Measurements from ENCODE around the gene HSPA12A. TPM values are rescaled to one million over a fixed set of nuclear protein-coding genes. Genes with fewer than 3 reads are reported as not detected.

Gene HSPA12A
- total and polyA plus RNA-seq, 2 donors (not counting 1 experiment from before 2014, with no cell fraction given) = 14.4 to 15.7 TPM

GRCh38 chr10:116687633-116688032 is 54.7 kb downstream of the HSPA12A start:
- no peak overlapping the region for H2AFZ ChIP-seq (ENCODE audit: low read length)
- peaks cover 19% of the 10 kb centered on the region for H3K4me1 ChIP-seq (ENCODE audit: control insufficient read depth, extremely low read depth, insufficient read depth, low read length)
- peak in 1 of 2 donors; percentile 46 for DNase-seq (ENCODE audit: low read depth in 2 of 2)
- no peak overlapping the region for H3K27ac ChIP-seq (ENCODE audit: insufficient read depth, low read length)
- TF ChIP-seq CTCF (conservative IDR thresholded peaks at IDR 0.05 in 1 of 2, IDR thresholded peaks at IDR 0.05 in 1 of 2; ENCODE audit: low read depth in 1 of 2, low read length in 2 of 2) (no peak), EZH2 (IDR thresholded peaks at IDR 0.05; ENCODE audit: low read length, missing control alignments) (no peak)
- no peaks in the 10 kb centered on the region for H3K9me3 ChIP-seq (ENCODE audit: control insufficient read depth, insufficient read depth, low read depth, low read length)
- H4K20me1 ChIP-seq (ENCODE audit: control insufficient read depth, extremely low read depth, insufficient read depth, low read length) = no peaks in the 10 kb centered on the region
- no peak overlapping the region for H3K9ac ChIP-seq (ENCODE audit: insufficient read depth, low read length)
- H3K4me3 ChIP-seq (replicated peaks in 1 of 4; ENCODE audit: control extremely low read depth in 1 of 4, insufficient read depth in 1 of 4, low read depth in 3 of 4, low read length in 4 of 4) = no peak overlapping the region
- peaks cover 2% of the 10 kb centered on the region for H3K36me3 ChIP-seq (ENCODE audit: control insufficient read depth, insufficient read depth, low read length)
- H3K79me2 ChIP-seq (ENCODE audit: control insufficient read depth, insufficient read depth, low read length) = no peaks in the 10 kb centered on the region
- H3K4me2 ChIP-seq (ENCODE audit: extremely low read depth, insufficient read depth, low read length) = no peak overlapping the region
- no peaks in the 10 kb centered on the region for H3K27me3 ChIP-seq (ENCODE audit: control insufficient read depth, insufficient read depth, low read length)

GRCh38 chr10:116686632-116687031 is 55.7 kb downstream of the HSPA12A start:
- Histone ChIP-seq H3K4me1 (ENCODE audit: control insufficient read depth, extremely low read depth, insufficient read depth, low read length) (peaks cover 19% of the 10 kb centered on the region), H2AFZ (ENCODE audit: low read length) (no peak overlapping the region), H3K9me3 (ENCODE audit: control insufficient read depth, insufficient read depth, low read depth, low read length) (no peaks in the 10 kb centered on the region), H3K4me2 (ENCODE audit: extremely low read depth, insufficient read depth, low read length) (no peak overlapping the region), H4K20me1 (ENCODE audit: control insufficient read depth, extremely low read depth, insufficient read depth, low read length) (no peaks in the 10 kb centered on the region), H3K79me2 (ENCODE audit: control insufficient read depth, insufficient read depth, low read length) (no peaks in the 10 kb centered on the region), H3K4me3 (replicated peaks in 1 of 4; ENCODE audit: control extremely low read depth in 1 of 4, insufficient read depth in 1 of 4, low read depth in 3 of 4, low read length in 4 of 4) (no peak overlapping the region), H3K9ac (ENCODE audit: insufficient read depth, low read length) (no peak overlapping the region), H3K27ac (ENCODE audit: insufficient read depth, low read length) (no peak overlapping the region), H3K36me3 (ENCODE audit: control insufficient read depth, insufficient read depth, low read length) (peaks cover 2% of the 10 kb centered on the region), H3K27me3 (ENCODE audit: control insufficient read depth, insufficient read depth, low read length) (no peaks in the 10 kb centered on the region)
- DNase-seq (ENCODE audit: low read depth in 2 of 2) = no peak
- TF ChIP-seq EZH2 (IDR thresholded peaks at IDR 0.05; ENCODE audit: low read length, missing control alignments) = no peak
- no peak for TF ChIP-seq CTCF (conservative IDR thresholded peaks at IDR 0.05 in 1 of 2, IDR thresholded peaks at IDR 0.05 in 1 of 2; ENCODE audit: low read depth in 1 of 2, low read length in 2 of 2)

- Histone ChIP-seq H3K36me3 (ENCODE audit: control insufficient read depth, insufficient read depth, low read length) (peaks cover 2% of the 10 kb centered on the region), H3K4me3 (replicated peaks in 1 of 4; ENCODE audit: control extremely low read depth in 1 of 4, insufficient read depth in 1 of 4, low read depth in 3 of 4, low read length in 4 of 4) (no peak overlapping the region), H4K20me1 (ENCODE audit: control insufficient read depth, extremely low read depth, insufficient read depth, low read length) (no peaks in the 10 kb centered on the region), H3K79me2 (ENCODE audit: control insufficient read depth, insufficient read depth, low read length) (no peaks in the 10 kb centered on the region), H3K4me2 (ENCODE audit: extremely low read depth, insufficient read depth, low read length) (no peak overlapping the region), H3K27ac (ENCODE audit: insufficient read depth, low read length) (no peak overlapping the region), H3K27me3 (ENCODE audit: control insufficient read depth, insufficient read depth, low read length) (no peaks in the 10 kb centered on the region), H3K9ac (ENCODE audit: insufficient read depth, low read length) (no peak overlapping the region), H2AFZ (ENCODE audit: low read length) (no peak overlapping the region), H3K9me3 (ENCODE audit: control insufficient read depth, insufficient read depth, low read depth, low read length) (no peaks in the 10 kb centered on the region), H3K4me1 (ENCODE audit: control insufficient read depth, extremely low read depth, insufficient read depth, low read length) (peaks cover 14% of the 10 kb centered on the region)
- no peak for DNase-seq (ENCODE audit: low read depth in 2 of 2)
- TF ChIP-seq EZH2 (IDR thresholded peaks at IDR 0.05; ENCODE audit: low read length, missing control alignments) = no peak
- TF ChIP-seq CTCF (conservative IDR thresholded peaks at IDR 0.05 in 1 of 2, IDR thresholded peaks at IDR 0.05 in 1 of 2; ENCODE audit: low read depth in 1 of 2, low read length in 2 of 2) = no peak
Measured at GRCh38 chr10:116685807-116686206, 56.6 kb downstream of the HSPA12A start.

Data from fibroblast of lung (primary cell).